H1 (cell line): ENCODE measurements around the gene GALNT6. TPM values are rescaled to one million over a fixed set of nuclear protein-coding genes. Genes with fewer than 3 reads are reported as not detected.

Experiments used
- EP300 ChIP-seq, 2 experiments: IDR thresholded peaks; 1 replicate in 1 of 2; 2 replicates in 1 of 2; pipeline ENCODE4 v1.6.1; 2011 to 2012; ENCODE audit warnings: low read depth in 2 of 2, low read length in 2 of 2, mild to moderate bottlenecking in 2 of 2, borderline replicate concordance in 1 of 2, inconsistent platforms in 1 of 2, moderate library complexity in 1 of 2
- polyA plus RNA-seq, 7 experiments: library from polyadenylated mRNA; depleted of rRNA in 3 of 7; stranded (reverse) in 5 of 7; unstranded in 2 of 7; fragments of >200 nt in 5 of 7; fragments of 200-250 nt in 2 of 7; gene quantifications; 1 replicate in 5 of 7; 2 replicates in 1 of 7; 4 replicates in 1 of 7; pipeline versions ENCODE4 v1.2.1 to v1.2.3, GENCODE V29; 2011 to 2013; ENCODE audit warnings: missing spikeins in 2 of 7, mixed read lengths in 2 of 7
- total RNA-seq: library from RNA; stranded (reverse); fragmentation: NEBNext Ultra II Directional; extraction: Animal tissue kit (Norgen Biotek cat#: 25700); gene quantifications from 2 replicates; pipeline ENCODE4 v1.2.1, GENCODE V29; 2021

GALNT6 gene
- total and polyA plus RNA-seq, 2 of the 8 experiments (the other 6 are each of a cell fraction or from before 2014, with no cell fraction given), result 5.8 to 10.7 TPM

GRCh38 chr12:51307655-51308593 lies 83.3 kb downstream of the GALNT6 start (continued):
- TF ChIP-seq EP300 (IDR thresholded peaks at IDR 0.05; ENCODE audit: borderline replicate concordance in 1 of 2, low read depth in 2 of 2, low read length in 2 of 2), result no peak
